GDM1 (cell line): ENCODE measurements around the gene LPAR3.
"Not testable (repeated sequence)": the region's sequence is repeated elsewhere in the genome, so short reads cannot be mapped to it uniquely, and the experiment has no call there.

Experiments used
- DNase-seq: peaks from one replicate; lab custom pipeline; 2025; lab: John Stamatoyannopoulos, UW

The LPAR3 gene

GRCh38 chr1:84892705-84893618 is at the start of gene LPAR3:
LPAR3 (minus strand) TSS chr1:84893206; CDS start chr1:84866120, 27,086 bp downstream.
- DNase-seq, result no peak

GRCh38 chr1:84941843-84942242 is 48.8 kb upstream of the LPAR3 start:
- no peak for DNase-seq

DNA sequence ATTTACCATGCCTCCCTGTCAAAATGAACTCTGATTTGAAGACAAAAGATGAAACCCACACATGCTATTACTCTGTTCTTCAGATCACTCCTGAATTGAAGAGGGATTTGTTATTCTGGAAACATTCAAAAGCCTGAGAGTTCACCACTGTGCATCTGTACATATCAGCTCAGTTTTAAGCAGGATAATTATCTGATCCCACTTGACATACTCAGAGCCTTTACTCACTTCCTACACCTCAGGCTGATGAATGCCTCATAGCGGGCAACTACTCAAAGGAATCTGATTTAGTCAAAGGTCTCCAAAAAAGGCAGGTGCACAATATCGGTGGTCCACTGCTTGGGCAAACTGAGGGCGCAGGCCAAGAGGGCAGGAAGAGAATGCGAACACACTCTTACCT is 47.5 kb upstream of the LPAR3 start:
- no peak for DNase-seq

DNA sequence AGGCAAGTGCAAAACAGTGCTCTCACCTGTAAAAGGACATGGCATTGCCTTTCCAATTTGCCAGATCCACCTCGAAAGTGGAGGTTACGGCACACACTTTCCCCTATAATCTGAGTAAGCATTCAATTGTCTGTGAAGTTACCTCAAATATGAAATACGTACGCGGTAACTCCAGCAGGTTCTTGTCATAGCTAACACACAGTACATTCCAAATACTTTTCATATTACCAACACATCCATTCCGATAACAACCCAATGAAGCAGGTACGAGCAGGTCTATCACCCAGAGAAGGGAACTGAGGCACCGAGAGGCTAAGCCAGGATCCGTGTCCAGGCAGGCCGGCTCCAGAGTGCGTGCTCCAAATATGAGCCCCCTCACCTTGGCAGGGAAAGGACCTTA is 46.8 kb upstream of the LPAR3 start:
- no peak for DNase-seq

- DNase-seq, result no peak
These were observed 46.1 kb upstream of the LPAR3 start for GRCh38 chr1:84939151-84939550.

DNA sequence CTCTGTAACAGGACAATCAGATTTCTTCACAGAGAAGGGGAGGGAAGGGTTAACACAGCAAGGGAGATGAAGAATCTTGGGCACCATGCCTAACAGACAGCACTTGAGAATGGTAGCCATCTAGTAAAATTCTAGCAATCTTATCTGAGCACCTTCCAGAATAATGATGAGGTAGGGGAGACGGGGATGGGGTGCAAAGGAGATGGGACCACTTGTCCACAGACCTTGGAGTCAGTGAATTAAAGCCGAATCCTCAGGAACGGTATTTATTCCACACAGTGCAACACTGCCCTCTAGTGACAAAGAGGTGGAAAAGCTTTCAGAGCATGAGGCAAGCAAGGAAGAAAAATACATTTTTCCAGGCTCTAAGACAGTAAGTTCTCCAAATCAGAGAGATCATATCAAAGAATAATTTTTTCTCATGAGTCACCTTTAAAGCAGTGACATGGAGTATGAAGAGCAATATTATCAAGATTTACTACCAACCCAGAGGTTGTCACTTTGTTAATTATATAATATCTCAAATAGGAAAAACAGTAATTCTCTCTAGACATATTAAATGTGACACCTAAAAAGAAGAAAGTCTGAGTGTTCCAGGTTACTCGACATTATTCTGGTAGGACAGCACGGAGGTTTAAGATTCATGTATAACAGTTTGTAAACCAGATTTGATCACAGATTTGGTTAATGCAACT is 43.3 kb upstream of the LPAR3 start:
- peak; percentile 34 for DNase-seq

DNA sequence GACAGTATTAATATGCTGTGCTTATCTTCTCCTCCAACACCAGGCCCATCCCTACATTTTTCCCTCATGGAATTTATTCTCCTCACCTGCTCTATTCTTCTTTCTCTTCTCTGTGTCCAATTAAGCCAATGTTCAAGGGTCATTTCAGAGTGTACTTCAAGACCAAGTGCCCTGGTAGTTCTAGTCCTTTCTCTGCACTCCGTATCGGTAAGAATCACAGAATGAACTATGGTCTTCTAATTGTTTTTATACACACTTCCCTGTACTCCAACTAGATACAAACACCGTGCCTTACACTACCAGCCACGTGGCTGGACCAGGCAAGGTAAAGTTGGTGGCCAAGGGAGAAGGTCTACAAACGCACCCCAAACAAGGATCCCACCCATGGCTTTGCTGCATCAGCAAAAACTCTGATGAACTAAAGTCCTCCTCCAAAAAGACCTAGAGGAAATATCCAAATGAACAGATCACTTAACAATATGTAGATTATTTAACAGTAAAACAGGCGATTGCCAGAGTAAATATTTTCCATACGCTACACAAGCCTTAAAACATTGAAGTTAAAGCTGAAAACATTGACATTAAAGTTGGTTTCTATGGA is 40.1 kb upstream of the LPAR3 start:
- no peak for DNase-seq

DNA sequence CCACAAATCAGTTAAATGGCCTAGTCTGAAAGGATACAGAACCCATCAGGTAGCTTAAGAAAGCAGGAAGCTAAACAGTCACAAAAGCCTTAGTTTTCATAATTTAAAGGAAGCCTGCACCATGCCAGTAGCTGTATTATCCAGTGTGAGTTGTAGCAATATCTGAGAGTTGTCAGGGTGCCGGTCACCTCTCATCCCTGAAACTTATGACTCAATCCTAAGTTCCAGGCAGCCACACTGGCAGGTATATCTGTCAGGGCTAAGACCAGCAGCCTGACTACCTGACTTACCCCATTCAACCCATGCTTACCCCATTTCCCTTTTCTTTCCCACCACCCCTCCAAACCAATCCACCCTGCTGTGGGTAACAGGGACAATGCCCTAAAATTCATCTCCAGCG is 37.8 kb upstream of the LPAR3 start:
- no peak for DNase-seq

GRCh38 chr1:84930329-84930728 is 37.3 kb upstream of the LPAR3 start:
- no peak for DNase-seq

DNA sequence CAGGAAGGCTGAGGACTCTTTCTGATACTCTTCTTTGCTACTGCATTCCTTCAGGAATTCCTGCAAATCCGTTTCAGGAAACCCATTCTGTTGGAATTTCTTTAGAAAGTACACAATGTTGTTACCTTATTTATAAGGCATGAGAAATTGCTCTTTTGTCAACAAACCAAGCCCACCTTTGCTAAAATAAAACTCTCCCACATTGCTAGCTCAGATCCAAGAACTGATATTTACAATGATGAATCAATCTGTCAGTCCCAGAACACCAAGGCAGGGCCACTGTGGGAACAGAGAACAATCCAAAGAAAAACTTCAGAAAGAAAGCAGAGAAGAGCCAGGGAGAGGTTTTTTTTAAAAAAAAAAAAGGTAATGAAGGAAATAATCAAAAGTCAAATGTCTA is 36.6 kb upstream of the LPAR3 start:
- DNase-seq, result no peak

DNA sequence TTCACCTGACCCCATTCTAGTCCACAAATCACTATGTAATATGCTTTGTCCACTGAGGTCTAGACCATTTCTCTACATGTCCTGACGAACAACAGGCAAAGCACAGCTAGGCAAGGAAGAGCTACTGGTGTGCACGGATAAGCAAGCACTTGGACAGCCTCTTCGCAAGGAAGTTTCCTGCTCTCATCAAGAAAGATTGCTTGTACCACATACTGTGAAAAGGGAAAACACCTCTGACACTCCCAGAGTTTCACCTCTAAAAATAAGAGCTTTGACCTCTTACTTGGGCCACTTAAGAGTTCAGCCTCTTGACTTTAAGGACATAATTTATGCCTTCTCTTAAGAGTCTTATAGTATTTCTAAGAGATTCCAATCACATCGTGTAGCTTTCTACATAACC is 36.0 kb upstream of the LPAR3 start:
- DNase-seq, result no peak

GRCh38 chr1:84923317-84923716 is 30.3 kb upstream of the LPAR3 start:
- DNase-seq, result no peak

DNA sequence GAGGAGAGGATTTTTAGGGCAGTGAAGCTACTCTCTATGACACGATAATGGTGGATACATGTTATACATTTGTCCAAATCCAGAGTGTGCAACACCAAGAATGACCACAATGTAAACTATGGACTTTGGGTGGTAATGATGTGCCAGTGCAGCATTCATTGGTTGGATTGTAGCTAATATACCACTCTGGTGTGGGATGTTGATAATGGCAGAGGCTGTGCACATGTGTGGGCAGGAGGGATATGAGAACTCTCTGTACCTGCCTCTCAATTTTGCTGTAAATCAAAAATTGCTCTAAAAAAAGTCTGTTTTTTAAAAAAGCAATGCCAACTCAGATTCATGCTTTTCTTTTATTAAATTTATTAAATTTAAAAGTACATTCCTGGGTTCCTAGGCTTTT is 27.2 kb upstream of the LPAR3 start:
- DNase-seq, result no peak

DNA sequence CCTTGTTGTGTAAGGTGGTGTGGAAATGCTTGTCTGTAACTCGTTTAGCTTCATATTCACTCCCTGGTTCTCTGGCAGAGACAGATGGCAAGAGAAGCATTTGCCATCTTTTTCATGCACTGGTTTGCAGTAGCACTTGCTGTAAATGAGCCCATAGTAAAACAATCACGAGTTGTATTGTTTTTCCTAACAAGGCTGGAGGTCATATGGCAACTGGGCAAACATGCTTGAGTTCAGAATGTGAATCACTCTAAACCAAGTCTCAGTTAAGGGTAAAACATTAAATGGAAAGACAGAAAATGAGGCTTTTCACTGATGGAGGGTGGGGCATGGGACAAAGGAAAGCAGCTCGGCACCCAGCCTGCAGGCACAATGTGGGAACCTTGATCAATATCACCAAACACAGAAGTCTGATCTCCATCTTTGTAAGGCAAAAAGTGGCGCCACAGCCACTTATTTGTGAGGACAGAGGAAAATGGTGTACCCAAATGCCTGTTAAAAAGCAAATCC is 26.5 kb upstream of the LPAR3 start:
- no peak for DNase-seq

DNA sequence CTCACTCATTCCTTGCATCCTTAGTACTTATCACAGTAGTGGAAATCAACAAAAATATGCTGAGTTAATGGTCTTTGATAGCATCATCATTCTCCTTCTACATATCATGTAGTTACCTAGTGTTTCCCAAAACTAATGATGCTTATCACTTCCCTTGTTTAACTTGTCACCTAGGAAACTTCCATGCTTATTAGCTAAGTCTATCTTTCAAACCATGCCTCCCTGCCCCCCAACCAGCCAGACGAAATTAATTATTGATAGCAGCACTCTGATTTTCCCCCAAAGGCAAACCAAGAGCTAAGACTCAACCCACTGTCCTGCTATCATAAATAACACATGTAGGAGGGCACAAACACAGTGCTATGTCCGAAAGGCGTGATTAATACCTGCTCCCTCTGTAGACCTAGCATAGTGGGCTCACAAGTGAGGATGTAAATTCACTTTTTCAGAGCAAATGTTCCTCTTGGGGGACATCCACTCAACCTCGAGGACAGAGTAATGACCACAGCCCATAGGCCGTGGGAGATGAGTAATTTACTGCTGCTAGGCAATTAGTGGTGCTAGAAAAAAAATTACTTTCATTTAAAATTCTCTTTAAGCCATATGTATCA is 25.8 kb upstream of the LPAR3 start:
- no peak for DNase-seq

DNA sequence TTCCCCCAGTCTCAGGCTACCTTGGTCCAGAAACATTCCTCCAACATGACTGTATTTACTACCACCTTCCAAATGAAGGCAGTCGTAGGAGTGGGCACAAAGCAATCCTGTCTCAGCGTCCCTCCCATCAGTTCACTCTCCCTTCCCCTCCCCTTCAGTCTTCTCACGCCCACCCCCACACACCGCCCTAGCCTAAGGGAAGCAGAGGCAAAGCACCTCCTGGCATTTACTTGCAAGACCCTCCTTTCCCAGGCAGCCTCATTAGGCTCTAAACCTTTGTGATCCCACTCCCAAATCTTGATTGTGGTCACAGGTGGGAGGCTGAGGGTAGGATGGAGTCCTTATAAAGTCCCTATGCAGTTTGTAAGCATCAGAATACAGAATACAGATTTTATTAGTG is 23.9 kb upstream of the LPAR3 start:
- DNase-seq, result no peak

- no peak for DNase-seq
These were observed 20.5 kb upstream of the LPAR3 start for GRCh38 chr1:84913555-84913892.

GRCh38 chr1:84912726-84913554 is 19.9 kb upstream of the LPAR3 start:
- no peak for DNase-seq

DNA sequence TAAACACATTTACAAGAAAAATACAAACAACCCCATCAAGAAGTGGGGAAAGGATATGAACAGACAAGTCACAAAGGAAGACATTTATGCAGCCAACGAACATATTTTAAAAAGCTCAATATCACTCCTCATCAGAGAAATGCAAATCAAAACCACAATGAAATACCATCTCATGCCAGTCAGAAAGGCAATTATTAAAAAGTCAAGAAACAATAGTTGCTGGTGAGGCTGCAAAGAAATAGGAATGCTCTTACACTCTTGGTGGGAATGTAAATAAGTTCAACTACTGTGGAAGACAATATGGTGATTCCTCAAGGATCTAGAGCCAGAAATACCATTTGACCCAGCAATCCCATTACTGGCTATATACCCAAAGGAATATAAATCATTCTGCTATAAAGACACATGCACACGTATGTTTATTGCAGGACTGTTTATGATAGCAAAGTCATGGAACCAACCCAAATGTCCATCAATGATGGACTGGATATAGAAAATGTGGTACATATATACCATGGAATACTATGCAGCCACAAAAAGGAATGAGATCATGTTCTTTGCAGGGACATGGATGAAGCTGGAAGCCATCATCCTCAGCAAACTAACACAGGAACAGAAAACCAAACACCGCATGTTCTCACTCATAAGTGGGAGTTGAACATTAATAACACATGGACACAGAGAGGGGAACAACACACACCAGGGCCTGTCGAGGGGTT is 15.9 kb upstream of the LPAR3 start:
- not testable (repeated sequence) for DNase-seq

GRCh38 chr1:84907095-84907827 is 14.3 kb upstream of the LPAR3 start:
- no peak for DNase-seq
